Parathyroid adenoma (tissue), 2 donors: ENCODE measurements around the gene PAWR.

ENCODE experiments used
- H2AFZ ChIP-seq: fragments of 300-600 bp; sonication (generic); one replicate; pipeline ENCODE4 v1.7.0; 2017; ENCODE audit warnings: antibody characterized with exemption, mild to moderate bottlenecking
- H3K27ac ChIP-seq: fragments of 300-600 bp; sonication (generic); one replicate; pipeline ENCODE4 v1.7.0; 2017
- H3K27me3 ChIP-seq: fragments of 300-600 bp; sonication (generic); one replicate; pipeline ENCODE4 v1.7.0; 2017; ENCODE audit warnings: low read length; ENCODE audit not compliant: control insufficient read depth, insufficient read depth
- H3K36me3 ChIP-seq: fragments of 300-600 bp; sonication (generic); one replicate; pipeline ENCODE4 v1.7.0; 2017; ENCODE audit warnings: low read length; ENCODE audit not compliant: control insufficient read depth, insufficient read depth
- H3K4me1 ChIP-seq: fragments of 300-600 bp; sonication (generic); one replicate; pipeline ENCODE4 v1.7.0; 2017; ENCODE audit warnings: control low read depth
- H3K4me2 ChIP-seq: fragments of 300-600 bp; sonication (generic); one replicate; pipeline ENCODE4 v1.7.0; 2017; ENCODE audit warnings: low read length
- H3K4me3 ChIP-seq: fragments of 300-600 bp; sonication (generic); one replicate; pipeline ENCODE4 v1.7.0; 2017; ENCODE audit warnings: low read depth, low read length
- H3K79me2 ChIP-seq: fragments of 300-600 bp; sonication (generic); one replicate; pipeline ENCODE4 v1.7.0; 2017; ENCODE audit warnings: control low read depth
- H3K9ac ChIP-seq: fragments of 300-600 bp; sonication (generic); one replicate; pipeline ENCODE4 v1.7.0; 2017; ENCODE audit warnings: mild to moderate bottlenecking
- H3K9me3 ChIP-seq: fragments of 300-600 bp; sonication (generic); one replicate; pipeline ENCODE4 v1.7.0; 2017; ENCODE audit warnings: low read length; ENCODE audit not compliant: control insufficient read depth
- CTCF ChIP-seq: fragments of 300-600 bp; sonication (generic); IDR thresholded peaks from one replicate; pipeline ENCODE4 v1.7.0; 2017; ENCODE audit warnings: antibody characterized with exemption, mild to moderate bottlenecking
- donor health status: primary hyperparathyroidism.

Gene PAWR

GRCh38 chr12:79563021-79563740 is 127.6 kb downstream of the PAWR start:
- no peaks in the 10 kb centered on the region for H3K9me3 ChIP-seq
- peaks cover 3% of the 10 kb centered on the region for H3K4me1 ChIP-seq
- no peak overlapping the region for H2AFZ ChIP-seq
- no peaks in the 10 kb centered on the region for H3K79me2 ChIP-seq
- no peak for TF ChIP-seq CTCF
- H3K4me2 ChIP-seq: no peak overlapping the region
- no peak overlapping the region for H3K27ac ChIP-seq
- H3K9ac ChIP-seq: no peak overlapping the region
- no peaks in the 10 kb centered on the region for H3K36me3 ChIP-seq
- H3K27me3 ChIP-seq: no peaks in the 10 kb centered on the region
- no peak overlapping the region for H3K4me3 ChIP-seq

GRCh38 chr12:79561401-79562132 is 129.2 kb downstream of the PAWR start:
- Histone ChIP-seq H3K27ac (no peak overlapping the region), H3K36me3 (no peaks in the 10 kb centered on the region), H3K79me2 (no peaks in the 10 kb centered on the region), H3K4me2 (no peak overlapping the region), H3K4me1 (peaks cover 3% of the 10 kb centered on the region), H3K4me3 (no peak overlapping the region), H3K9ac (no peak overlapping the region), H2AFZ (no peak overlapping the region), H3K27me3 (no peaks in the 10 kb centered on the region), H3K9me3 (no peaks in the 10 kb centered on the region)
- no peak for TF ChIP-seq CTCF

- Histone ChIP-seq H3K4me1 (no peaks in the 10 kb centered on the region), H3K36me3 (no peaks in the 10 kb centered on the region), H3K9ac (no peak overlapping the region), H3K9me3 (no peaks in the 10 kb centered on the region), H3K79me2 (no peaks in the 10 kb centered on the region), H3K27ac (peak overlapping the region; percentile 76), H3K4me2 (peak overlapping the region; percentile 18), H3K27me3 (no peaks in the 10 kb centered on the region), H3K4me3 (no peak overlapping the region), H2AFZ (peak overlapping the region; percentile 13)
- no peak for TF ChIP-seq CTCF
Measured at GRCh38 chr12:79560225-79560889, 130.4 kb downstream of the PAWR start.

- no peak for TF ChIP-seq CTCF
- no peak overlapping the region for H3K9ac ChIP-seq
Measured at GRCh38 chr12:79559591-79559990, 131.2 kb downstream of the PAWR start.

More at GRCh38 chr12:79559591-79559990, 131.2 kb downstream of the PAWR start:
- Histone ChIP-seq H3K4me3 (no peak overlapping the region), H3K27me3 (no peaks in the 10 kb centered on the region), H3K36me3 (no peaks in the 10 kb centered on the region), H3K4me1 (peaks cover 8% of the 10 kb centered on the region), H3K4me2 (no peak overlapping the region), H3K27ac (peak overlapping the region; percentile 76), H2AFZ (no peak overlapping the region), H3K9me3 (no peaks in the 10 kb centered on the region), H3K79me2 (no peaks in the 10 kb centered on the region)
